ENCODE results near the gene MORC2.

The MORC2 gene

GRCh38 chr22:30941363-30941740, 27.2 kb downstream of the MORC2 start:
- TF ChIP-seq ZFX (IDR thresholded peaks at IDR 0.05) (no peak), CTCF (conservative IDR thresholded peaks at IDR 0.05) (no peak)

GRCh38 chr22:30940685-30941362, 27.8 kb downstream of the MORC2 start:
- TF ChIP-seq CTCF (conservative IDR thresholded peaks at IDR 0.05): no peak
- H3K27ac ChIP-seq: no peak overlapping the region

More at GRCh38 chr22:30941363-30941740, 27.2 kb downstream of the MORC2 start:
- no peak overlapping the region for H3K27ac ChIP-seq

- H3K27ac ChIP-seq: no peak overlapping the region
- TF ChIP-seq CTCF (conservative IDR thresholded peaks at IDR 0.05): no peak
- TF ChIP-seq ZFX (IDR thresholded peaks at IDR 0.05): no peak
Observed at GRCh38 chr22:30934053-30934452, 34.5 kb downstream of the MORC2 start.

- no peak overlapping the region for H3K27ac ChIP-seq
- TF ChIP-seq CTCF (conservative IDR thresholded peaks at IDR 0.05) (no peak), ZFX (IDR thresholded peaks at IDR 0.05) (no peak)
Observed at GRCh38 chr22:30933457-30933856, 35.1 kb downstream of the MORC2 start.

- TF ChIP-seq CTCF (conservative IDR thresholded peaks at IDR 0.05) (no peak), ZFX (IDR thresholded peaks at IDR 0.05) (no peak)
- no peak overlapping the region for H3K27ac ChIP-seq
Observed at GRCh38 chr22:30932661-30933060, 35.9 kb downstream of the MORC2 start.

- no peak for TF ChIP-seq ZFX (IDR thresholded peaks at IDR 0.05)
- no peak for TF ChIP-seq CTCF (conservative IDR thresholded peaks at IDR 0.05)
Observed at GRCh38 chr22:30931541-30932300, 36.9 kb downstream of the MORC2 start.

GRCh38 chr22:30930228-30930627, 38.3 kb downstream of the MORC2 start:
- H3K27ac ChIP-seq: no peak overlapping the region
- TF ChIP-seq CTCF (conservative IDR thresholded peaks at IDR 0.05) (no peak), ZFX (IDR thresholded peaks at IDR 0.05) (no peak)

More at GRCh38 chr22:30931541-30932300, 36.9 kb downstream of the MORC2 start:
- no peak overlapping the region for H3K27ac ChIP-seq

Data from C4-2B (cell line).